ENCODE measurements around the gene CACNA2D3.
"Not testable (repeated sequence)": the region's sequence is repeated elsewhere in the genome, so short reads cannot be mapped to it uniquely, and the experiment has no call there.

Gene CACNA2D3

GRCh38 chr3:54591157-54591556 lies 468.8 kb downstream of the CACNA2D3 start:
- DNase-seq, result no peak

- DNase-seq, result no peak
These were observed 471.3 kb downstream of the CACNA2D3 start for GRCh38 chr3:54593653-54594052.

GRCh38 chr3:54596087-54596486 lies 473.7 kb downstream of the CACNA2D3 start:
- DNase-seq, result no peak

GRCh38 chr3:54599716-54600115 lies 477.4 kb downstream of the CACNA2D3 start:
- no peak for DNase-seq

- no peak for DNase-seq
These were observed 478.3 kb downstream of the CACNA2D3 start for GRCh38 chr3:54600441-54601204.

- DNase-seq, result no peak
These were observed 482.1 kb downstream of the CACNA2D3 start for GRCh38 chr3:54604495-54604894.

- DNase-seq, result no peak
These were observed 485.7 kb downstream of the CACNA2D3 start for GRCh38 chr3:54608041-54608440.

- DNase-seq, result no peak
These were observed 496.7 kb downstream of the CACNA2D3 start for GRCh38 chr3:54619053-54619452.

- DNase-seq, result no peak
These were observed 497.2 kb downstream of the CACNA2D3 start for GRCh38 chr3:54619531-54619930.

GRCh38 chr3:54621184-54621583 lies 498.8 kb downstream of the CACNA2D3 start:
- no peak for DNase-seq

- no peak for DNase-seq
These were observed 500.3 kb downstream of the CACNA2D3 start for GRCh38 chr3:54622678-54623077.

GRCh38 chr3:54625805-54626787 lies 503.7 kb downstream of the CACNA2D3 start:
- no peak for DNase-seq

- no peak for DNase-seq
These were observed 506.6 kb downstream of the CACNA2D3 start for GRCh38 chr3:54628888-54629441.

GRCh38 chr3:54630101-54630623 lies 507.8 kb downstream of the CACNA2D3 start:
- no peak for DNase-seq

- not testable (repeated sequence) for DNase-seq
These were observed 508.6 kb downstream of the CACNA2D3 start for GRCh38 chr3:54631001-54631400.

GRCh38 chr3:54631516-54632325 lies 509.4 kb downstream of the CACNA2D3 start:
- DNase-seq, result no peak

- no peak for DNase-seq
These were observed 509.9 kb downstream of the CACNA2D3 start for GRCh38 chr3:54632326-54632665.

GRCh38 chr3:54632834-54633233 lies 510.5 kb downstream of the CACNA2D3 start:
- DNase-seq, result no peak

GRCh38 chr3:54633444-54634121 lies 511.2 kb downstream of the CACNA2D3 start:
- DNase-seq, result no peak

- DNase-seq, result no peak
These were observed 511.7 kb downstream of the CACNA2D3 start for GRCh38 chr3:54634122-54634469.

- DNase-seq, result not testable (repeated sequence)
These were observed 517.5 kb downstream of the CACNA2D3 start for GRCh38 chr3:54639790-54640372.

Measured in NCI-H226 (cell line).